Tongue (tissue), 2 donors: Measurements from ENCODE around the gene NUDT22. TPM values are rescaled to one million over a fixed set of nuclear protein-coding genes. Genes with fewer than 3 reads are reported as not detected.

ENCODE experiments used
- DNase-seq: peaks from one replicate; pipeline ENCODE4 v3.0.0-alpha.2; 2015
- total RNA-seq: library from RNA; depleted of rRNA; stranded (reverse); fragments of >200 nt; gene quantifications from one replicate; pipeline ENCODE4 v1.2.3, GENCODE V29; 2014

Gene NUDT22
- total RNA-seq, 1 donor from 2014 or later, result 35.1 TPM

DNA sequence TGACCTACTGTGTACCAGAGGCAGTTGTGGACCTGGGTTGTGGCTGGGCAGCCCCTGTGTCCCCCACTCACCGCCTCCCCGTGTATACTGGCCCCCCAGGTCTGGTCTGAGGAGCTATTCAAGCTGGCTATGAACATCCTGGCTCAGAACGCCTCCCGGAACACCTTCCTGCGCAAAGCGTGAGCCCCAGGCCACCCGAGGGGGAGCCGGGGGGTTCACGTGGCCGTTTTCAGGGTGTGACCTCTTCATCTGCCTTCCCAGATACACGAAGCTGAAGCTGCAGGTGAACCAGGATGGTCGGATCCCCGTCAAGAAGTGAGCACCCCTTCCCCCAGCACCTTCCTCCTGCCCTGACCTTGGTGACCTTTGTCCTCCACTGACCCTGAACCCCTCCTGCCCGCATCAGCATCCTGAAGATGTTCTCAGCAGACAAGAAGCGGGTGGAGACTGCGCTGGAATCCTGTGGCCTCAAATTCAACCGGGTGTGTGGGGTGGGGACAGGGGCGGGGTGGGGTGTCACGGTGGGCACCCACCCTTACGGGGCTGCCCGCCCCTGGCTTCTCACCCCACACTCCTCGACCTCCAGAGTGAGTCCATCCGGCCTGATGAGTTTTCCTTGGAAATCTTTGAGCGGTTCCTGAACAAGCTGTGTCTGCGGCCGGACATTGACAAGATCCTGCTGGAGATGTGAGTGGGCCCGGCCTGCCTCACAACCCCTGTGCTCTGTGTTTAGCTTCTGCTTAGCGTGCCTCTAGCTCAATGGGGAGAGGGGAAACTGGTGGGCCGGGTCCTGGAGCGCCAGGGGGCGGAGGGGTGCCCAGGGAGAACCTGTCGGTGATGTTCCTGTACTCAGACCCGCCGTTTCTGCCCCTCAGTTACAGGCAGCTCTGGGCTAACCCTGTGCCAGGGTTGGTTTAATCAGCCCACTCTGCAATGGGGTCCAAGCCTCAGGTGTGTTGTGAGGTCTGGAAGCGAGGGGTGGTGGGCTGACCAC is 29.4 kb downstream of the NUDT22 start:
- DNase-seq, result no peak

- no peak for DNase-seq
These were observed 30.2 kb downstream of the NUDT22 start for GRCh38 chr11:64256300-64256699.

- no peak for DNase-seq
These were observed 32.3 kb downstream of the NUDT22 start for GRCh38 chr11:64258356-64258755.

GRCh38 chr11:64258946-64259532 is 33.0 kb downstream of the NUDT22 start:
- DNase-seq, result no peak

DNA sequence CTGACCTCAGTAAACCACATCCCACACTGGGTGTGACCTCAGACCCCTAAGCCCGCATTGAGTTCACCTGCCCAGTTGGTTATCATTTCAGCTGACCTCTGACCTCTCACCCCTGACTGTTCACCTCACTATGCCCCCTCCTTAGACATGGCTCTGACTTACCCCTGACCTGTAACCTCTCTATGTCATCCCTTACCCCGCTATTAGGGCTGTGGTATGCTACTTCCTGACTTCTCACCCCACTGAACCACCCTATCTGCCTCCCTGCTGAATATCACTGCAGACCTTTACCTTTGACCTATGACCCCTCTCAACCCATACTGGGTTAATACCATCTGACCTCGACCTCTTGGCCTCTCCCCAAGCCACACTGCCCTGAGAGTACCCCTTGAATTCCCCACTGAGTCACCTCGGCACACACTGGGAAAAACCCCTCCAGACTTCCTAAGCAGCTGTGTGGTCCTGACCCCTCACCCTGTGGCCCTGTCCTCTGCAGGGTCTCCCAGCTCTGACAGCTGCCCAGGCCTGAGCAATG is 33.5 kb downstream of the NUDT22 start:
- no peak for DNase-seq

- DNase-seq, result no peak
These were observed 34.2 kb downstream of the NUDT22 start for GRCh38 chr11:64260147-64260708.

- no peak for DNase-seq
These were observed 35.5 kb downstream of the NUDT22 start for GRCh38 chr11:64261556-64262080.

GRCh38 chr11:64262271-64263002 is 36.4 kb downstream of the NUDT22 start:
- no peak for DNase-seq

DNA sequence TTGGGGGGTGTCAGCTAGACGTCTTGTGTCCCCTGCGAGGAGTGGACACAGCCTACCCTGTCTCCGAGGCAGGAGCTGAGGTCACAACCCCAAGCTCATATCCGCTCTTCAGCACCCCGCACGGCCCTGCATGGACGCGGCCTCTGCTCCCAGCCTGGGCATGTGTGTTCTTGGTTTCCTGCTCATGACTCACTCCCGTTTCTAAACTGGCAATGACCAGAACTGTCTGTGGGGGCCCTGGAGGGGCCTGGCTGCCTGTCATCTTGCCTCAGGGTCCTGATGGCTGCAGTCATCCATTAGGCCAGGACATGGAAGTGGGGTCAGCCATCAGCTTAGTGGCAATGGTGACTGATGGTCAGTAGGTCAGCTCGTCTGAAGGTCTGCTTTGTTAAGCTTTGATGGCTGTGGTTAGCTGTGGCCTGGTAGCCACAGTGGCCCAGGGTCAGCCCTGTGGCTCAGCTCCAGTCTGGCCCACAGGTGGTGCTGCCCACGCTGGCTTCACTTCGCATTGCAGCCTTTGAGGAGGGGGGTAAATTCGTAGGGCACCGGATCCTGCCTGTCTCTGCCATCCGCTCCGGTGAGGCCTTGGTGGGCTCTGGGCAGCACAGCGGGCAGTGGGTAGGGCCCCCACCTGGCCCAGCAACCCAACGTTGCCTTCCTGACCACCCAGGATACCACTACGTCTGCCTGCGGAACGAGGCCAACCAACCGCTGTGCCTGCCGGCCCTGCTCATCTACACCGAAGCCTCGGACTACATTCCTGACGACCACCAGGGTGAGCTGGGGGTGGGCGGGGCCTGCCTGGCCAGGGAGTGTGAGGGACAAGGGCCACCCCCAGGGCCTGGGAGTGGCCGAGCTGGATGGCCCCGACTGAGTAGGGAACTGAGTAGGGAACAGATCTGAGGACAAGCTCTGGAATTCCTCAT is 37.2 kb downstream of the NUDT22 start:
- no peak for DNase-seq

GRCh38 chr11:64263947-64264317 is 37.9 kb downstream of the NUDT22 start:
- DNase-seq, result no peak

GRCh38 chr11:64264371-64264852 is 38.3 kb downstream of the NUDT22 start:
- DNase-seq, result no peak

DNA sequence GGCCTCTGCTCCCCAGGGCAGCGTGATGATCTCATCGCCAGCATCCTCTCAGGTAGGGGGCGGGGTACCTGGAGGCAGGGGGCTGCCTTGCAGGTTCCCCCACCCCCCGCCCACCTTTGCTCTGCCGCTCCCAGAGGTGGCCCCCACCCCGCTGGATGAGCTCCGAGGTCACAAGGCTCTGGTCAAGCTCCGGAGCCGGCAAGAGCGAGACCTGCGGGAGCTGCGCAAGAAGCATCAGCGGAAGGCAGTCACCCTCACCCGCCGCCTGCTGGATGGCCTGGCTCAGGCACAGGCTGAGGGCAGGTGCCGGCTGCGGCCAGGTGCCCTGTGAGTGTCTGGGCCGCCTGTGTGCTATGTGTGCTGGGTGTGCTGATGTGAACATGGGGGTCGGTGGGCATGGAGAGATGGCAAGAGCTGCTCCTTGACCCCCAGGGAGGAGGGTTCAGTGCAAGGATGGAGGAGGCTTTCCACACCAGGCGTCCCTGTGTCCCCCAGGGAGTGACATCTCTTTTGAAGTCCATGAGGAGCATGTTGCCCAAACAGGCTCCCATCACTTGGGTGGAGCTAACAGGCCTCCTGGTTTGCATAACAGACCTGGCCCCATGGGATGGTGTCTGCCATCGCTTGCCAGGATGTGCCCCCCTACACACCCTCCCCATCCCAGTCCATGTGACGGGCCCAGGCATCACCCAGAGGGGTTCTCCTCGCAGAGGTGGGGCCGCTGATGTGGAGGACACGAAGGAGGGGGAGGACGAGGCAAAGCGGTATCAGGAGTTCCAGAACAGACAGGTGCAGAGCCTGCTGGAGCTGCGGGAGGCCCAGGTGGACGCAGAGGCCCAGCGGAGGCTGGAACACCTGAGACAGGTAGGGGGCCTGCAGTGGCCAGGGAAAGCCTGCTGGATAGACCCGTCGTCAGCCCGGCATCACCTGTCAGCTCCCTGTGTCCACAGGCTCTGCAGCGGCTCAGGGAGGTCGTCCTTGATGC is 39.4 kb downstream of the NUDT22 start:
- no peak for DNase-seq

GRCh38 chr11:64266339-64266738 is 40.3 kb downstream of the NUDT22 start:
- no peak for DNase-seq

GRCh38 chr11:64267207-64267945 is 41.3 kb downstream of the NUDT22 start:
- no peak for DNase-seq

- DNase-seq, result peak; percentile 62
These were observed 42.2 kb downstream of the NUDT22 start for GRCh38 chr11:64268025-64268892.

DNA sequence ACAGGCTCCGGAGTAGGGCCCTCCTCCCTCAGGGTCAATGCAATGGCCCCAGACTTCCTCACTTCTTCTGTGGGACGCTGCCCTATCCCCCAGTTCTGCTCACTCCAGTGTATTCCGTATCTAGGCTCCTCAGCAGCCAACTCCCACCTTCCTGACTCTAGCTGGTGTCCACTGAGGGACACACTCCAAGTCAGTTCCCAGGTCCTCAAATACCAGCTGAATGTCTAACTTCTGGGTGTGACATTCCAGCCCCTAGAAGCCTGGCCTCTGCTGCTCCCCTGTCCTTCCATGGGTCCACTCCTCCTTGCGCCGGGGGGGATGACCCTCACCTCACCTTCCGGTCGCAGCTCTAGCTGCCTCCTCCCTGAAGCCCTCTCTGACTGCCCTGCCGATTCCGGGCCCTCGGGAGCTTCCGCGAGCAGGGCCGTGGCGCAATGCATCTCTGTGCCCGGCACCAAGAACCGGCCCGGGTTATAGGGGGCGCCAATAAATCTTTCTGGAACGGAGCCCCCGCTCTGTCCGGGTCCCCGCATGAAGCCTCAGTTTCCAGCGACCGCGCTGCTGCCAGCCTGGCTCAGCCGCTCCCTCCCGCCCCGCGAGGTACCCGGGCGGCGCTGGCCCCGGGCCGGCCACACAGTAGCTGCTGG is 42.9 kb downstream of the NUDT22 start:
- DNase-seq, result no peak
